HG03135 (cell line): Measurements from ENCODE around the gene LSM14A.
"Not testable (repeated sequence)": the region's sequence is repeated elsewhere in the genome, so short reads cannot be mapped to it uniquely, and the experiment has no call there.

Source experiments
- ATAC-seq: cut with Tn5 transposase; IDR thresholded peaks from one replicate; pipeline ENCODE4 v1.9.1; 2021; ENCODE audit warnings: mild to moderate bottlenecking, moderate library complexity; ENCODE audit not compliant: unreplicated experiment

The LSM14A gene

GRCh38 chr19:34189199-34189916 lies 17.1 kb downstream of the LSM14A start:
- no peak for ATAC-seq

DNA sequence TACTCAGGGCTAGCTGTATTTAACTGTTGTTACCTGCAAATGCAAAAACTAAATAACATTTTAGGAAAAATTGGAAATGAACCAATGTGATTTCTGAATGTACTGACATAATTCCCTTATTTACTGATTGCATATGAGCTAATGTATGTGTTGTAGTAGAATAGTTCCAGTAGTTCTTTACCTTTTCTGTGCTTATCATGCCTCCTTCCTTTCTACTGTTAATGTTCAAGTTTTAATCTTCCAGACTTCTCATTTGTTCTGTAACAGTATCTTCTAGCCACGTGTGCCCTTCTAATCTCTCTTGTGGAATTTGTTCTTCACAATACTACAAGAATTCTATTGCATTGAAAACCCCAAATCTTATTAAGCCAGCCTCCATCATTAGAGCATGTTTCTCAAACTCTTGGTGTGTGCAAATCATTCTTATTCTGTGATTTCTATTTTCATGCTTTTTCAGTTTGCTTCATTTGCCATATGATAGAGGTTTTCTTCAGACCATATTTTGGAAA lies 17.7 kb downstream of the LSM14A start:
- no peak for ATAC-seq

DNA sequence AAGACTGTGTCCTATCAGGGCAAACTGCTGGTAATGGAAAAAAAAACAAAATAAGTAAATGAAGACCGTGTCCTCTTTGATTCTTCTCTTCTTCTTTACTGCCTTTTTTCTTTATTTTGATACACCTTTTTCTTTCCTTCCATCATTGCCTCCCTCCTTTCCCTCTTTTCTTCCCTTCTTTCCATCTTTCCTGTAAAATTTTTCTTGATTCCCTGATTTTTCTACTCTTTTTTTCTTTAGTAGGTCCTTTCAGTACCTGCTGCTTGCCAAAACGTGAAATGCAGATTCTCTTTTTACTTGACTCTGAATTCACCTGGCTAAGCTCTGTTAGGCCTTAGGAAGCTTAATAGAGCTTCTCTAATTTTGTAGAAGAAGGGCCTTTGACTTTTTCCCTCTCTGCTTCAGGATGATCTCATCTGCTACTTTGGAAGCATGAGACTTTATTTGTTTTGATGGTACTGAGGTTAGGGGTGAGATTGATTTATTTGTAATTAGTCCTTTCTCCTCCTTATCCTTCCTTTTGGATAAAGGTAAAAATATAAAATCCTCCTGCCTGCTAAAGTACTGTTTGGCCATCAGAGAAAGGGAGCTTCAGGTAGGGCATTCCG lies 19.2 kb downstream of the LSM14A start:
- ATAC-seq: no peak

DNA sequence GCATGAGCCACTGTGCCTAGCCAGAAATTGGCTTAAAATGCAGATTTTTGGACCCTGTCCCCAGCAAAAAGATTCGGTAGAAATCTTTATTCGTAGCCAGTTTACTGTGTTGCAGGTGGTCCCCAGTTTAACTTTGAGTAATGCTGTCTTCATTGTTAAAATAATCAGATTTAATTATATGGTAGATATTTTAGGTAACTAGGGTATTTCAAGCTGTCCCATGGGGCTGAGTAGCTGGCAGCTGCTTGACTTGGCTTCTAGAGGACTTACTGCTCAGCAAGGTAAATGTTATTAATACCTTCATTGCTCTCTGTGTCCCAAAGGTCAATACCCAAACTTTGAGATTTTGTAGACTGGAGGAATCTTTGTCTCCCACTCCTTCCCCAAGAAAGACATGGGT lies 21.1 kb downstream of the LSM14A start:
- ATAC-seq: no peak

DNA sequence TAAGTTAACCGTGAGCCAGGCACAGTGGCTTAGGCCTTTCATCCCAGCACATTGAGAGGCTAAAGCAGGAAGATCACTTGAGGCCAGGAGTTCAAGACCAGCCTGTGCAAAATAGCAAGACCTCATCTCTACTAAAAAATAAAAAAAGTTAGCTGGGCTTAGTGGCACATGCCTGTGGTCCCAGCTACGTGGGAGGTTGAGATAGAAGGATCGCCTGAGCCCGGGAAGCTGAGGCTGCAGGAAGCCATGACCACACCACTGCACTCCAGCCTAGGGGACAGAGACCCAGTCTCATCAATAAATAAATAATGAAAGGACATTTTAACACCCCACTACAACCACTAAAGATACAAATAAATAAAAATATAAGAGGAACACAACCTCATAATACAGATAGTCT lies 21.6 kb downstream of the LSM14A start:
- ATAC-seq: no peak

DNA sequence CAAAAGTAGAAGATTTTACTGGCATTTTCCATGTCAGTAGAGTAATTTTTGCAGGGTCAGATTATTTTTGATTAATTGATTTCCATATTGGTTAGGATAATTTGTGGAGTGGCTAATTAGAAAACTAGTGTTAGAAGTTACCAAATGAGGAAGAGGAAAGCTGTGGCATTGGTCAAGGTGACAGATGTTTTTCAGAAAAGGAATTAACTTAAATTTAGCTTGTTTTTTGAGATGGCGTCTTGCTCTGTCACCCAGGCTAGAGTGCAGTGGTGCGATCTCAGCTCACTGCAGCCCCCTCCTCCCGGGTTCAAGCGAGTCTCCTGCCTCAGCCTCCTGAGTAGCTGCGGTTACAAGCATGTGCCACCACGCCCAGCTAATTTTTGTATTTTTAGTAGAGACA lies 28.8 kb downstream of the LSM14A start:
- ATAC-seq: no peak

- ATAC-seq: not testable (repeated sequence)
Measured at GRCh38 chr19:34205324-34205723, 33.0 kb downstream of the LSM14A start.

GRCh38 chr19:34208291-34208884 lies 36.1 kb downstream of the LSM14A start:
- no peak for ATAC-seq

- ATAC-seq: no peak
Measured at GRCh38 chr19:34209726-34210125, 37.4 kb downstream of the LSM14A start.

- no peak for ATAC-seq
Measured at GRCh38 chr19:34213283-34213682, 41.0 kb downstream of the LSM14A start.

GRCh38 chr19:34214040-34214439 lies 41.7 kb downstream of the LSM14A start:
- ATAC-seq: no peak

DNA sequence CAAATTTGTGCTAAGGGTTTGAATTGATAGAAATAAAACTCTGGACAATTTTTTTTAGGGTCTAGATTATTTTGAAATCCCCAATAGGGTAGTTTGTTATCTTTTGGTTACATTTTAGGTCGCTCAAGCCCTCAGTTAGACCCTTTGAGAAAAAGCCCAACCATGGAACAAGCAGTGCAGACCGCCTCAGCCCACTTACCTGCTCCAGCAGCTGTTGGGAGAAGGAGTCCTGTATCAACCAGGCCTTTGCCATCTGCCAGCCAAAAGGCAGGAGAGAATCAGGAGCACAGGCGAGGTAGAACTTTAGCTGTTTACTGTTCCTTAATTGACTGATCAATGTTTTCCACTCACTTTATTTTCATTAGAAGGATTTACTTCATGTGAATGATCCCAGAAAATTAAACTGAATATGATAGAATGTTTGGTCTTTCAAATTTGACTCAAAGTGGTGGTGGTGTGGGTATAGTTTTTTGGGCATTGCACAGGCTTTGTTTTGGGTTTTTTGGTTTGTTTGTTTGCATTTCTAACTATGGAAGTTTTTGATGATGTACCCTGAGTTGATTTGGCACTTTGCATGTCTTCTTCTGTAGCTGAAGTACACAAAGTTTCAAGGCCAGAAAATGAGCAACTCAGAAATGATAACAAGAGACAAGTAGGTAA lies 42.8 kb downstream of the LSM14A start:
- no peak for ATAC-seq

DNA sequence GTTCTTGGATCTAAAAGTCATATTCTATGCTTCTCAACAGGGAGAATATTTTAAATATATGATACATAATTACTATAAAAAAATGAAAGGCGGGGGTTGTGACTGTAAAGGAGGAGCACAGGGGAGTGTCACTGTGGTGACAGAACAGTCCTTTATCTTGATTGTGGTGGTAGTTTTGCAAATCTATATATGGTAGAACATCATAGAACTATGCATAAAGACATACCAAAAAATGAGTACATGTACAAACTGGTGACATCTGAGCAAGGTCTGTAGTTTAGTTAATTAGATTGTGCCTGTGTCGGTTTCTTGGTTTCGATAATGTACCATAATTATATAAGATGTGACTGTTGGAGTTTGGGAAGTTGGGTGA lies 43.3 kb downstream of the LSM14A start:
- ATAC-seq: no peak

DNA sequence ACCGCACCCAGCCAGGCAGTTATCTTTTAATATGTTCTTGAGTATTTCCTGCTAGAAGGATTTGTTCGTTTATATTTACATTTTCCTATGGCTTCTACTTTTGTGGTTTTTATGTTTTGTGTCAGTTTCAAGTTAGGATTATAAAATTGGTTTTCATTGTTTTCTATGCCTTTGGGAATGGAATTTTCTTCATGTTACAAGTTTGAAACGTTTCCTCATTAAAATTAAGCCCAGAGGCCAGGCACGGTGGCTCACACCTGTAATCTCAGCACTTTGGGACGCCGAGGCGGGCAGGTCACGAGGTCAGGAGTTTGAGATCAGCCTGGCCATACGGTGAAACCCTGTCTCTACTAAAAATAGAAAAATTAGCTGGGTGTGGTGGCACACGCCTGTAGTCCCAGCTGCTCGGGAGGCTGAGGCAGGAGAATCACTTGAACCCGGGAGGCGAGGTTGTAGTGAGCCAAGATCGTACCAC lies 44.5 kb downstream of the LSM14A start:
- not testable (repeated sequence) for ATAC-seq

DNA sequence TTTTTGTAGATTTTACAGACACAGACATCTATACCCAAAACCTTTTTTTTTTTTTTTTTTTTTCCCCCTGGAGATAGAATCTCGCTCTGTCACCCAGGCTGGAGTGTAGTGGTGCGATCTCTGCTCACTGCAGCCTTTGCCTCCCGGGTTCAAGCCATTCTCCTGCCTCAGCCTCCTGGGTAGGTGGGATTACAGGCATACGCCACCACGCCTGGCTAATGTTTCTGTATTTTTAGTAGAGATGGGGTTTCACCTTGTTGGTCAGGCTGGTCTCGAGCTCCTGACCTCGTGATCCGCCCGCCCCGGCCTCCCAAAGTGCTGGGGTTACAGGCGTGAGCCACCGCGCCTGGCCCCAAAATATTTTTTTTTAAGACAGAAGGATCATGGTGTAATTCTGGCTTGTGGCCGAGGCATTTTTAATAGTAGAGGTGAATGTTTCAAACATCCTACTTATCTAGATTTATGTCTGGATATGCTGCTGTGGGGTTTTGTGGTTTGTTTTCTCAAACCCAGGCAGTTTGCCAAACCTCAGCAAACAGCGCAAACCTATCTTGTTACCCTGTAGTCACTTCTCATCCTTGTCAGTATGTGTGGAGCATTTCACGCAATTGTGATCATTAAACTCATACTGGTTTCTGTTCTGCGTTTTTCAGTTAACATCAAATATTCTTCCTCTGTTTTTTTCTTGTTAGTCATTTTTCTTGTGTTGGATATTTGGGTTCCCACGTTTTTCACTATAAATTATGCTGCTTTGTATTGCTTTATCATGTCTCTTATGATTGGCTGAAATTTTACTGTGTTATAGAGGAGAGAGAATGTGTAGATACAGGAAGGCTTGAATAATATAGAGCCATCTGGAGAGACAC lies 45.9 kb downstream of the LSM14A start:
- no peak for ATAC-seq

- ATAC-seq: no peak
Measured at GRCh38 chr19:34218818-34219164, 46.5 kb downstream of the LSM14A start.

DNA sequence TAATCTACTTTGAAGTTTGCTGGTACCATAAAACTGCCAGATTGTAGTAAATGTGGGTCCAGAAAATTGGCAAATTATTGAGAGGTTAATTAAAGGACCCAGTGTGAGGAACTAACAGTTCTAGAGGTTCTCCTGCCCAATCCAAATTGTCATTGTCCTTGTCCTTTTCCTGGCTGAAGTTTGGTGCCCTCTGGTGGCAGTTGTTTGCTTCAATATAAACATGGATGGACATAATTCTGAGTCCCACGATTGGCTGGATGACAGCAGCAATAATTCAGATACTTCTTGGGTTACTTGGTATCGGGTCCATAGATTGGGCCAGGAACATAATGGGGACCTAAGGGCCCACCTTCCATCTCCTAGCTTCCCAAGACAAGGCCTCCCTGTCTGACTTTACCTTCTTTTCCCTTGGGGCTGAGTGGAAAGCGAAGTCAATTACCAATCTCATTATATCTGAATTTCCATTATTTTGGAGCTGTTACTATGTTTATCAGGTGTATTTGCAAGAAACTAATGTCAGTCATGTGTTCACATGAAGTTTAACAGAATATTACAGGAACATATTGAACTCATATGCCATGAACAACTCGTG lies 48.3 kb downstream of the LSM14A start:
- ATAC-seq: no peak

GRCh38 chr19:34222386-34222785 lies 50.1 kb downstream of the LSM14A start:
- ATAC-seq: no peak

DNA sequence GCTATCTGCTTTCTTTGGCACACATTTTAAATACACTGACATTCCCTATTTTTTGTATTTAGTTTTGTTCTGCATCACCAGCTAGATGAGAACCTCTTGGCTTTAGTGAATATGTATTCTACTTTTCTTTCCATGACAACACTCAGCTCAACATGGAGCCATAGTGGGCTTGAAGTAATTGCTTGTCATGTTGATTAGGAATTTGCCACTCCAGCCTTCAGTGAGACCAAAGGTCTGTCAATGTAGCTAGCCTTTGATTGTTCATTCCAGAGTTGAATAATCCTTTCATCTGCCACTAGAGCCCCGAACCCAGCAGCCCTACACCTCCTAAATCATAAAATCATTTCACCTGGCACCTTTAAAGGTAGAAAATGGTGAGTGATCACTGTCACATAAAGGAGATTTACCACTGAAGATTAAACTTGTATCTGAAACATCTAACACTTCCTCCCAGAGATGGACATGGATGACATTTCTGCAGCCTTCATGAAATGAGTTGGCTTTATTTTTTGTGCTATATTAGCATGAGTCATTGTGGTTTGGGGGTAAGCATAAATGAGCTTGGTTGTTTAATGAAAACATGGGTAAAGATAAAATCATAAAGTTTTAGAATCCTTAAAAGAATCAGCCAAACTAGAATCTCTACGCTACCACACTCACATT lies 52.8 kb downstream of the LSM14A start:
- no peak for ATAC-seq

DNA sequence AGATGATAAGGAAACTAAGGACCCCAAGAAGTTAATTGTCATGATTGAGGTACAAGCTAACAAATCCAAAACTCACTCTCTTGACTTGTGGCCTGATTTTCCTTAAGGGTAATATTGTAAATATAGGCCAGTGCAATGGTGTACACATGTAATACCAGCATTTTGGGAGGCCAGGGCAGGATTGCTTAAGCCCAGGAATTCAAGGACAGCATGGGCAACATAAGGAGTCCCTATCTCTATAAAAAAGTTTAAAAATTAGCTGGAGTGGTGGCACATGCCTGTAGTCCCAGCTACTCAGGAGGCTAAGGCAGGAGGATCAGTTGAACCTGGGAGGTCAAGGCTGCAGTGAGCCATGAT lies 53.3 kb downstream of the LSM14A start:
- no peak for ATAC-seq
